ENCODE measurements around the gene SORCS2.

- TF ChIP-seq, protein P1, sequence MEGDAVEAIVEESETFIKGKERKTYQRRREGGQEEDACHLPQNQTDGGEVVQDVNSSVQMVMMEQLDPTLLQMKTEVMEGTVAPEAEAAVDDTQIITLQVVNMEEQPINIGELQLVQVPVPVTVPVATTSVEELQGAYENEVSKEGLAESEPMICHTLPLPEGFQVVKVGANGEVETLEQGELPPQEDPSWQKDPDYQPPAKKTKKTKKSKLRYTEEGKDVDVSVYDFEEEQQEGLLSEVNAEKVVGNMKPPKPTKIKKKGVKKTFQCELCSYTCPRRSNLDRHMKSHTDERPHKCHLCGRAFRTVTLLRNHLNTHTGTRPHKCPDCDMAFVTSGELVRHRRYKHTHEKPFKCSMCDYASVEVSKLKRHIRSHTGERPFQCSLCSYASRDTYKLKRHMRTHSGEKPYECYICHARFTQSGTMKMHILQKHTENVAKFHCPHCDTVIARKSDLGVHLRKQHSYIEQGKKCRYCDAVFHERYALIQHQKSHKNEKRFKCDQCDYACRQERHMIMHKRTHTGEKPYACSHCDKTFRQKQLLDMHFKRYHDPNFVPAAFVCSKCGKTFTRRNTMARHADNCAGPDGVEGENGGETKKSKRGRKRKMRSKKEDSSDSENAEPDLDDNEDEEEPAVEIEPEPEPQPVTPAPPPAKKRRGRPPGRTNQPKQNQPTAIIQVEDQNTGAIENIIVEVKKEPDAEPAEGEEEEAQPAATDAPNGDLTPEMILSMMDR (IDR thresholded peaks at IDR 0.05; ENCODE audit: control extremely low read depth in 1 of 3, insufficient read depth in 1 of 3, low read depth in 1 of 3, low read length in 3 of 3): no peak
- TF ChIP-seq NRF1 (IDR thresholded peaks at IDR 0.05; ENCODE audit: low read depth, low read length): no peak
- no peak for TF ChIP-seq YY1 (IDR thresholded peaks at IDR 0.05; ENCODE audit: low read depth, low read length)
- no peak for TF ChIP-seq JUN (IDR thresholded peaks at IDR 0.05; ENCODE audit: low read depth, low read length)
- no peak for TF ChIP-seq TAF7 (optimal IDR thresholded peaks at IDR 0.05; ENCODE audit: borderline replicate concordance, low read depth, low read length)
- TF ChIP-seq RFX5 (IDR thresholded peaks at IDR 0.05; ENCODE audit: borderline replicate concordance, low read depth, low read length): no peak
- no peak for TF ChIP-seq POLR2AphosphoS5 (IDR thresholded peaks at IDR 0.05; ENCODE audit: low read depth, low read length)
- TF ChIP-seq KDM1A (IDR thresholded peaks at IDR 0.05; ENCODE audit: borderline replicate concordance, low read length): no peak
- no peak for TF ChIP-seq CHD1 (IDR thresholded peaks at IDR 0.05; ENCODE audit: low read depth, low read length)
Observed at GRCh38 chr4:7243609-7244330, 51.4 kb downstream of the SORCS2 start.
